IPS-18c (cell line): ENCODE measurements around the gene FAT3.

ENCODE experiments used
- H3K4me3 ChIP-seq: 2 replicates; pipeline ENCODE4 v1.7.0; 2013; ENCODE audit warnings: low read depth, mild to moderate bottlenecking, low read length, moderate library complexity; ENCODE audit not compliant: insufficient read depth
- H3K9me3 ChIP-seq: one replicate; pipeline ENCODE4 v1.6.1; 2013; ENCODE audit warnings: mild to moderate bottlenecking, low read length, moderate library complexity; ENCODE audit not compliant: control insufficient read depth, insufficient read depth

The FAT3 gene

DNA sequence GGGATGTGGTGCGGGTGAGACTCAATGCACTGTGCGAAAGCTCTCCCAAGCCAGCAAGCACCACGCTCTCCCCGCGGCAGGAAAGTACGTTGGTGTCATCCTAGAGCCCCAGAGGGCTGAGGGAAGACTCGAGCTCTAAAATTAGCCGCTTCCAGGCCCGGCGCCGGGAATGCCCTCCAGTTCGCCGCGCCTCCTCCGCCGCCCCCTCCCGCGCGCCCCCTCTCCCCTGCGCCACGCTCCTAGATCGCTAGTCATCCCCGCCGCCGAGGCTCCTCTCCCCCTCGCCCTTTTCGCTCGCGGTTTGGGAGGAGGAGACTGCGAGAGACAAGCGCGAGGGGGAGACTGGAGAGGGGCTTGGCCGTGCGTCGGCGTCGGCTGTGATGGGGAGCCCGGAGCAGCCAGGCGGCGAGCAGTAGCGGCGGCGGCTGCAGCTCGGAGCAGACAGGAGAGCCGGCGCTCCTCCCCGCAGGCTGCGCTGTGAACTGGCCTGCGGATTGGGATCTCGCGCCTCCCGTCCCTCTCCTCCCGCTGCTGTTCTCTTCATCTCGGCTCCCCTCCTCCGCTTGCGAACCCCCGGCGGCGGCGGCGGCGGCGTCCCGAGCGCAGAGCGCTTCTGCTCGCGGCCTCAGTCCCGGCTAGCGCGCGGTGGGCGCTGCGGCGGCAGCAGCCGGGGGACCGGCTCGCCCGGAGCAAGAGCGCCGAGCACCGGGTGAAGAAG, at the start of gene FAT3:
TSS of gene FAT3 (plus strand) at position 412 of the 718 bp plus-strand sequence. CDS start 127,295 bp downstream, outside the sequence.
- Histone ChIP-seq H3K4me3 (peak within 1 kb of the TSS; percentile 86), H3K9me3 (no peaks in the 10 kb centered on the region)

DNA sequence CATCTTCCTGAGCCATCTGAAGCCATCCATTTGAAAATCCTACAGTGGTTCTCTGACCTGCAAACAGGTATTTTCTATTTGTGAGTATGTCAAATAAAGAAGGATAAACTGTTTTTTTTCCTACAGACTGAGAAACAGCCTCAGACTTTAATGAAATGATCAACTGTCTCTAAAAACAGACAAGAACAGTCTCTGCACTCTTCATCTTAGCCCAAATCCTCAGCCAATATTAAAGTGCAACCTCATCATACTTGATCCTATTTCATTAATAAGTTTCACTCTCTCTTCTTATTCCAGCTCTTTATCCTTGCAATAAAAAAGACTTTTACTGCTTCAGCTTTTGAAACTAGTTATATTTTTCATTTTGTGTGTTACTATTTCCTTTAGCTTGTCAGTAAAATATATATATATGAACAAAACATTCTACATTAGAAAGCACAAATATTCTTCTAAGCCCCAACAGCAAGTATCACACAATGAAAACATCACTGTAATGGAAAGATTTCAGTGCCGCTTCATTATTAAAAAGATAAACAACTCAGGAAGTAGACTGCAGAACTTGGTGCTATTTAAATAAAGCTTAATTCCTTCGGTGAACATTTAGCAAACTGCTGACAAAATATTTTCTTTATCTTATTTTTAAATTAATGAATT, 45.5 kb upstream of the FAT3 start:
- H3K4me3 ChIP-seq, result no peak overlapping the region
- H3K9me3 ChIP-seq, result no peaks in the 10 kb centered on the region

DNA sequence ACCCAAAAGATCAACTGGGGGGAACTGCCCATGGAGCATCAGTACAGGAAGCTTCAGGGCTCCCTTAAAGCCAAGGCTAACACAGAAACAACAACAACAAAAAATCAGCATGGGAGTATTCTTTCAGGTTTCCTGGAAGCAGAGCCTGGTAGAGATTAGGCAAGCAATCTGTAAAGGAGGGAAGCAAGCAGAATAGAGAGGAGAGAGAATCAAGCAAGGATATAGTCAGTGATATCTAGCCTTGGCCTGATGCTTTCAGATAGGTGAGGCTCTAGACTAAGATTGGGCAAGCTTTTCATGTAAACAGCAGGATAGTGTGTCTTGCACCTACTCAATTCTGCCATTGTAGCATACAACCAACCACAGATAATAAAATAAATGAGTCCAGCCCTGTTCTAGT, 44.4 kb upstream of the FAT3 start:
- no peak overlapping the region for H3K4me3 ChIP-seq
- no peaks in the 10 kb centered on the region for H3K9me3 ChIP-seq

DNA sequence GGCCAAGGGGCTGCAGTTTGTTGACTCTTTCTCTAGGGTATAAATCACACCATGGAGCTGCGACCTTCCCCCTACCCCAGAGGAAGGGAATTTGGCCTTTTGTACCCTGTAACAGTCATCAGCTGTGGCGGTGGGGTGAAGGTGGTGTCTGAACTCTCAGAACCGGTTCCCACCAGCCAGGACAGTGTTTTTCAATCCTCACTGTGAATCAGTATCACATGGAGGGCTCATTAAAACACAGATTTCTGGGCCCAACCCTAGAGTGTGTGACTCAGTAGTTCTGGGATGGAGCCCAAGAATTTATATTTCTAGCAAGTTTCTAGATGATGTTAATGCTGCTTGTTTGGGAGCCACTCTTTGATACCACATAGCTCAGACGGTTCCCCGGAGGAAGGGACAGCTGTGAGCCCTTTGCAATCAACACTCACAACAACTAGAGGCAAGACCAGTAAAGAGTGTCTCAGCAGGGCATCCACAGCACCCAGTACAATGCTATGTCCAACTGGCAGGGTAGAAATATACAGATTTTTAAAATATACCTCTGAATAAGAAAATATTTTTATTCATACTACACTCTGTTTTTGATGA, 43.9 kb upstream of the FAT3 start:
- Histone ChIP-seq H3K4me3 (no peak overlapping the region), H3K9me3 (no peaks in the 10 kb centered on the region)

DNA sequence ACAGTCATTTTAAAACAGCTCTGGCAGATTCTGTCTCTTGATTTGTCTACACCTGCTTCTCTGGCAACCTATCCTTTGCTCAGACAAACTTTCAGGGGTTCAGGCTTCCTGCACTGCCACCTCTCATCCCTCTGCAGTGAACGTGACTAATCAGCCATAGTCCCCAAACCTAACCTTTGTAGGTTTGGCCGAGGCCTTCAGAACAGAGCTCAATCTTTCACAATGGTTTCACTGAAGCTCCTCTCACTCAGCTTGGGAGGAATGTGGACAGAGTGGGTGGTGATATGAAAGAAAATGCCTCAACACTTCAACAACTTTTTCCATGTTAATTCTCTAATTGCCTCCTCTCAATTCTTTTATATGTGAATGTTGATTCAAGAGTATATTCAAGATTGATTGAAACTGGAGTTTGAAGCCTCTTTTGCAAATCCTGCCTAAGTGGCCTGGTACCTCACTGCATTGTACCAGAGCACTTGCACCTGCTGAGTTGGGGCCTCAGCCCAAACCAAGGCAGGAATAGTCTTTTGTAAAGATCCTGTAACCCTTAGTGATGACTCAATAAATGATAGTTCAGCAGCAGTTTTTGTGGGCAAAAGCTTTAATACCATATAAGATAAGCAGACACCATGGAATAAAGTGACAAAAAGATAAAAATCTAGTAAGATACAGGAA, 33.9 kb upstream of the FAT3 start:
- no peaks in the 10 kb centered on the region for H3K9me3 ChIP-seq
- H3K4me3 ChIP-seq, result no peak overlapping the region

DNA sequence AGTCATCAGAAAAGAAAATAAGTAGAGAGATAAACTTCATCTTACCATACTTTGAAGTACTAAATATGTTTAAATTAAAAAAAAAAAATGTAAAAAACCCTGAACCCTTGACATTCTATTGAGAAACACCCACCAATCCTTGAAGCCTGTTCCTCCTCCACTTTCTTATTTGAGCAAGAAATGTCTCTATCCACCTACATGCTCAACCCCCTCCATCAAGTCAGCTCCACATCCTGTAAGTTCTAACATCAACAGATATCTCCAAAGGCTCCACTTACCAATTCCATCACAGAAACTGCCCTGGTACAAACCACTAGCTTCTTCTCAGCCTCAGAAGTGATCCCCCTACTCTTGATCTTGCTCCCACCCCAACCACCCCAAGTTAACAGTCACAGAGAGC, 32.5 kb upstream of the FAT3 start:
- Histone ChIP-seq H3K4me3 (no peak overlapping the region), H3K9me3 (no peaks in the 10 kb centered on the region)

DNA sequence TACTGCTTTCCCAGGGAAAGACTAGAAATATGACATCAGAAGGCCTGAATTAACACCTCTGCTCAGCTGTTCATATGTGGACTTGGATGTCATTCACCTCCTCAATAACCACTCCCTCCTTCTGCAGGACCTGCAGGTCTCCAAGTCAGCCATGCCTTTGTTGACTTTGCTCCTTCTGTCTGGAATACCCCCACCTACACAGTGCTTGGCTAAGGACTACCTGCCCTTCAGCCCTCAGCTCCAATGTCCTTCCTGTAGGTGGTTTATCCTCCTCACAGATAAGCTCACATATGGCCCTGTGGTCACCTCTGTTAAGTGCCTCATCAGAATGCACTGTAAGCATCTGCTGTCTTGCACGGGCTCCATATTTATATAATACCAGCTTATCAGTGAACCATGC, 26.4 kb upstream of the FAT3 start:
- H3K9me3 ChIP-seq, result no peaks in the 10 kb centered on the region
- no peak overlapping the region for H3K4me3 ChIP-seq

DNA sequence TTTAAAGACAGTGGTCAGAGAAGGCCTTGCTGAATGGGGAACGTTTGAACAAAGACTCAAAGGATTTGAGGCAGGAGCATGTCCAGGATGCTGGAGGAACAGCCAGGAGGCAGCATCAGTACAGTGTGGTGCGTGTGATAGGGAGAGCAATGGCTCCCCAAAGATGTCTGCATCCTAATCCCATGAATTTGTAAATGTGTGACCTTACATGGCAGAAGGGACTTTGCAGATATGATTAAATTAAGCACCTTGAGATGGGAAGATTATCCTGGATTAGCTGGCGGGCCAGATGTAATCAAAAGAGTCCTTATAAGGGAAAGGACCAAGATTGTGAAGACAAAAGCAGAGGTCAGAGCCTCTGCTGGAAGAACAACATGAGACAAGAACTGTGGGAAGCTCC, 24.6 kb upstream of the FAT3 start:
- Histone ChIP-seq H3K9me3 (no peaks in the 10 kb centered on the region), H3K4me3 (no peak overlapping the region)

DNA sequence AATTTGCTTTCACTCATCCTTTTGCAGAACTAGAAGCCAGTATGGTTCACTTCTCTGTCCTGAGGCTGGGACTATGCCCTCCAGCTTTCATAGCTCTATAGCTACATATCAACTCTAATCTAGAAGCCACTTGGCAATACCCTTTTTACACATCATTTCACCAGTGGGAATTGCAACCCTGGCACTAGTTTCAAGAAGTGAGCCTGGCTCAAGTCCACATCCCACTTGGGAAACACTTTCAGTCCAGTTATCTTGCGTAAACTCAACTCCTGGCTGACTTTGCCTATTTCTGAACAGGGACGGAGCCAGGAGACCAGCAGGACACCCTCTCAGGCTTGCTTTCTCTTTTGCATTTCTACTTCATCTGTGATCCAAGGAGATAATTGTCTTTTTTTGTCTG, 19.9 kb upstream of the FAT3 start:
- H3K4me3 ChIP-seq, result no peak overlapping the region
- no peaks in the 10 kb centered on the region for H3K9me3 ChIP-seq

DNA sequence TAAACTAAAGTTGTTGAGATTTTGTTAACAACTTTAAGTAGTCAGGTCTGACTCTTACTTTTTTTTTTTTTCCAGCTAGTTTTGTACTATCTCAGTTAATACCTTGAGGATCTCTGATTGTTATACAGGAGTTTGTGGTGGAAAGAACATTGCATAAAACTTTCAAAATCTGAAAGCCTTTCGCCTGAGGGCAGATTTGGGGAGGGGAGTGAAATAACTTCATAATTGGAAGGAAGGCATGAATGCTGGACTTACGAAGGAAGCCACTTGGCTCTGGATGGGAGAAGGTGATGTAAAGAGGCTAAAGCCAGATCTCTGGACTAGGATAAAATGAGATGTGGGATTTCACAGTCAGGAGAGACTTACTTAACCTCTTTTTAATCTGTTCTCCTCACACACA, 18.2 kb upstream of the FAT3 start:
- H3K9me3 ChIP-seq, result no peaks in the 10 kb centered on the region
- H3K4me3 ChIP-seq, result no peak overlapping the region

DNA sequence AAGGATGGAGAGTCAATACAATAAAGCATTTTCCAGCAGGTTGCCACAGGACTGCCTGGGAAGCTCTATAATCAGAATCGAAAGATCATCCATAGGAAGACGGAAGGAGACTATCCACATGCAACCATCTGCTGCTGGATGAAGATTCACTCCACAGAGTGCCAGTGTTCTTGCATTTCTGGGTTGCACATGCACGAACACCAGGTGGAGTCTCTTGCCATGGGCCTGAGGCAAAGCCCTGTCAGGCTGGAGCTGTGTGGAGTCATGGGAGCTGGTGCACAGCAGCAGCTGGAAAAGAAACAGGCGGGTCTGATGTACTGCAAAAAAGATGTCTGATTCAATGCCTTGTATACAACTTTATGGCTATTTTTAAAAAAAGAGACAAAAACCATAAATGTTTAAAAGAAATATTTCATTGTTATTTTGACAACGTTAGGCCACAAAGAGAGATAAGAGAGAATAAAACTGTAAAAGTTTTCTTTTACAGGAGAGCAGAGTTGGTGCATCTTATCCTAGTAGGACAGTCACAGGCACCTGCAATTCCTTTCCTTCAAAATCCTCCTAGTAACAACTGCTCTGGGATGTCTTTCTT, 12.9 kb upstream of the FAT3 start:
- no peaks in the 10 kb centered on the region for H3K9me3 ChIP-seq
- no peak overlapping the region for H3K4me3 ChIP-seq

DNA sequence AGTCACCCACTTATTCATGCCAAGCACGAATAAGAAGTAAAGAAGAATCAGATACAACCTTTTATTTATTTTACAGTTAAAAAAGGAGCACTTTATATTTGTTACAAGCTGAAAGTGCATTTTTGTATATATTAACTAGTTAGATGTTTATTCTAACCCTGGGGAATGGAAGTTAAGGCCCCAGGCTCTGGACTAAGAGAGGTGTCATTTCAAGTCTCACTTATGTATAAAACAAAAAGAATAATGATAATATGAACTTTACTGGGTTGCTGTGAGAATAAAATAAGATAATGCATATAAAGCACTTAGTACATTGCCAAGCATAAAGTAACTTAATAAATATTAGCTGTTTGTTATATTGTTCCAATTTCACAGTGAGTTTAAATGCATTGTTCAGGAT, 12.1 kb upstream of the FAT3 start:
- Histone ChIP-seq H3K9me3 (no peaks in the 10 kb centered on the region), H3K4me3 (no peak overlapping the region)

DNA sequence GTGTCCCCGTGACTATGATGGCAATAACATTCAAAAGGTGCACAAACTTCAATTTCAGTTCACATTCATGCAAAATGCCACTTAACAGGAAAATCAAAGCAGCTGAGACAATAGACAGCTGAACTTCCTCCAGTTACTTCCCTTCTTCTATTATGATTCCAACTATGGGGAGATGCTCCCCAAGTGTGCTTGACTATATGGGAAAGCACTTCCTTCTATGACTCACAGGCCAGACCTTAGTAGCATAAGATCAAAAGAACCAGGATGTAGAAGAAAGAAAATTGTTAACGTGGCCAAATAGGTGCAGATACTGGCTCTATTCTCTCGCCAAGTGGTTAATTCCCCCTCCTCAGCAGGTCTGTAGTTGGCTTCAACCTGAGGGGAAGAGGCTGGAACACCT, 7.8 kb upstream of the FAT3 start:
- Histone ChIP-seq H3K9me3 (no peaks in the 10 kb centered on the region), H3K4me3 (no peak overlapping the region)

DNA sequence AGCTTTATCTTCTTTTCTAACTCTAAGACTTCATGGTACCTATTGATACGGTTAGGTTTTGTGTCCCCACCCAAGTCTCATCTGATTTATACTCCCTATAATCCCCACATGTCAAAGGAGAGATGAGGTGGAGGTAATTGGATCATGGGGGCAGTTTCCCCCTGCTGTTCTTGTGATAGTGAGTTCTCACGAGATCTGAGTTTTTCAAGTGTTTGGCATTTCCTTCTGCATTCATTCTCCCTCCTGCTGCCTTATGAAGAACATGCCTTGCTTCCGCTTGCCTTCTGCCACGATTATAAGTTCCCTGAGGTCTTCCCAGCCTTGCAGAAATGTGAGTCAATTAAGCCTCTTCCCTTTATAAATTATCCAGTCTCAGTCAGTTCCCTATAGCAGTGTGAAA, 5.1 kb upstream of the FAT3 start:
- H3K9me3 ChIP-seq, result no peaks in the 10 kb centered on the region
- H3K4me3 ChIP-seq, result no peak overlapping the region

DNA sequence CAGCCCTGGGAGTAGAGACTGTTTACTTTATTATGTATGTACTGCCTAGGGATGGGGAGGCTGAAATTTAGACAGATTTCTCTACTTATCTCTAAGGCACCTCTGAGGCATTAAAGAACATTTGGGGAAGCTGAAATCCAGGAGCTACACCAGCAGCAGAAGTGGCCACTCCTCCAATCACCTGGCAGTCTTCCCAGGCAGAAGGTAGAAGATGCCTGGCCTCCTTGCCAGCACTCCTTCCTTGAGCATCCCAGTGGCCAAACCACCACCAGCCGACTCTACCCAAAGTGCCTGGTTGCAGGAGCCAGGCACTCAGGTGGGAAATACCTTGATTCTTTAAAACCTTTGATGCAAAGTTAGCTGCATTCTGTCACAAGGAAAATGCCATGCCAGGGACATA, 1.9 kb upstream of the FAT3 start:
- Histone ChIP-seq H3K9me3 (no peaks in the 10 kb centered on the region), H3K4me3 (no peak overlapping the region)

DNA sequence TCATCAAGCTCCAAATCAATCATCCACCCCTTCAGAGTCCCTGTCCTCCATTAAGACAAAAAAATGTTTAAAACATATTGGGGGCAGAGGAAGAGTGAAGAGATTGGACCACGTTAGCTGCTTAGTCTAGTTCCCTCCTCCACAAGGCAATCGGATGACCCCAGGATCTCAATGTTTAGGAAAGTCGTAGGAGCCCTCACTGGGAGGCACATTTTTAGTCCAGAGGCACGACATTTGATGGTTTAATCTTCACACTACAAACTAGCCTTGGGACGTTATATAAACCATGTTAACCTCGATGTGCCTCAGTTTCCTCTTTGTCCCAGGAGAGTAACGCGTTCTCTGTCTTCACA, 588 bp upstream of the FAT3 start:
- peak overlapping the region; percentile 86 for H3K4me3 ChIP-seq

DNA sequence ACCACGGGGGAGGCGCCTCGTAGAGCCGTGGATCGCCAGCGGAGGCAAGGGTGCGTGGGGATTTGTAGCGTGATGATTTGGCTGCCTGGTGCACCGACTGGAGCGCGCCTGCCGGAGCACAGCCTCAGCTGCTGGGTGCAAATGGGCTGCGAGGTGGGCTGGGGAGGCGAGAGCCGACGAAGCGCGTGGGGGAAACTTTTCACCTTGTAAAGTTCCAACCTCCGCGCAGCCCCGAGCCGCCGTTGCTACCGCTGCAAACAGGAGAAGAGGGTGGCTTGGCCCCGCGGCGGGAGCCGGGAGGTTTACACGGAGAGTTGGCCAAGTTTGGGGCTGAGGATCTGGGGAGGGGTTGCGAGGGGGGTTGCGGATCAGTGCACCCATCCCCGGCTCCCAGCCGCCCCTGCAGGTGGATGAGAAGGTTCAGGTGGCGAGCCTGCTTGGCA, 528 bp downstream of the FAT3 start:
- peak overlapping the region; percentile 86 for H3K4me3 ChIP-seq
- H3K9me3 ChIP-seq, result no peaks in the 10 kb centered on the region

More for the DNA sequence above, 588 bp upstream of the FAT3 start:
- no peaks in the 10 kb centered on the region for H3K9me3 ChIP-seq
